Breast epithelium (tissue), 3 donors: Measurements from ENCODE around the gene GBA2.

Experiments used
- POLR2AphosphoS5 ChIP-seq, 3 donors: sonication (generic); formaldehyde crosslinking; IDR thresholded peaks; one replicate each; pipeline ENCODE4 v1.6.1; 2017; ENCODE audit warnings: antibody characterized with exemption in 3 of 3
- TF ChIP-seq, protein P1 (sequence below), 3 donors: fragments of 450-650 bp; IDR thresholded peaks; one replicate each; pipeline ENCODE4 v1.5.1; 2016 to 2017; ENCODE audit warnings: antibody characterized with exemption in 3 of 3, mild to moderate bottlenecking in 3 of 3, moderate library complexity in 3 of 3

DNA sequence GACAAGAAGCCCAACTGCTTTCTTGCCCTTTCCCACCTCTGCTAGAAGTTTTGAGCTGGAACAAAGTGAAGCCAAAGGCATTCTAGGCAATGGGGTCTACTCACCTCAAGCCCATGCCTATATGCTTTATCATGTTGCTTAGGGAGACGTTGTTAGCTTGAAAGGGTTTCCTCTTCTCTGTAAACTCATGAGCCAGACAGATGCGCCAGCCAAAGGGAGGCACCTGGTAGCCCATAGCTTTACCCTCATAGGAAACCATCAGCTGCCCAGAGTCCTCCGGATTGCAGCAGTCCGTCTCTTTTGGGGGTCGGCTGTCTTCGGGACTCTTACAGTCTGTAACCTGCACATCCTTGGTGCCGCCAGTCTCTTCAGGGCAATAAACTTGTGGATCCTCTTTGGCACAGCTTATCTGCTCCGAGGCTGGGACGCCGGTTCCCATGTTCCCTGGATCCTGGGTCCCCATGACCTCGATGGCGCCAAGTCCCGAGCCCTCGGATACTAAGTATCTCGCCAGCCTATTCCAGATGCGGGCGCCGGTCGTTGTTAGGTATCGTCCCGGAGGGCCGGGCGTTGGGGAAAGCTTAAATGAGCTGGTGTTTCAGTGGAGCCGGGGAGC, 678 bp downstream of the GBA2 start:
- TF ChIP-seq, protein P1, sequence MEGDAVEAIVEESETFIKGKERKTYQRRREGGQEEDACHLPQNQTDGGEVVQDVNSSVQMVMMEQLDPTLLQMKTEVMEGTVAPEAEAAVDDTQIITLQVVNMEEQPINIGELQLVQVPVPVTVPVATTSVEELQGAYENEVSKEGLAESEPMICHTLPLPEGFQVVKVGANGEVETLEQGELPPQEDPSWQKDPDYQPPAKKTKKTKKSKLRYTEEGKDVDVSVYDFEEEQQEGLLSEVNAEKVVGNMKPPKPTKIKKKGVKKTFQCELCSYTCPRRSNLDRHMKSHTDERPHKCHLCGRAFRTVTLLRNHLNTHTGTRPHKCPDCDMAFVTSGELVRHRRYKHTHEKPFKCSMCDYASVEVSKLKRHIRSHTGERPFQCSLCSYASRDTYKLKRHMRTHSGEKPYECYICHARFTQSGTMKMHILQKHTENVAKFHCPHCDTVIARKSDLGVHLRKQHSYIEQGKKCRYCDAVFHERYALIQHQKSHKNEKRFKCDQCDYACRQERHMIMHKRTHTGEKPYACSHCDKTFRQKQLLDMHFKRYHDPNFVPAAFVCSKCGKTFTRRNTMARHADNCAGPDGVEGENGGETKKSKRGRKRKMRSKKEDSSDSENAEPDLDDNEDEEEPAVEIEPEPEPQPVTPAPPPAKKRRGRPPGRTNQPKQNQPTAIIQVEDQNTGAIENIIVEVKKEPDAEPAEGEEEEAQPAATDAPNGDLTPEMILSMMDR (IDR thresholded peaks at IDR 0.05): no peak
- no peak for TF ChIP-seq POLR2AphosphoS5 (IDR thresholded peaks at IDR 0.05)
